AG04449 (cell line): Measurements from ENCODE around the gene FGF5.
"Not testable (repeated sequence)": the region's sequence is repeated elsewhere in the genome, so short reads cannot be mapped to it uniquely, and the experiment has no call there.

ENCODE experiments used
- CTCF ChIA-PET: fragments of 350-600 bp; formaldehyde crosslinking; extraction: SDS; loops from one replicate; lab custom pipeline; 2021; ENCODE audit warnings: antibody characterized with exemption; lab: Yijun Ruan, JAX
- POLR2A ChIA-PET: fragments of 400-600, 350-600 bp; formaldehyde crosslinking; extraction: SDS; loops from one replicate; lab custom pipeline; 2020; ENCODE audit warnings: antibody characterized with exemption, inconsistent platforms; lab: Yijun Ruan, JAX
- DNase-seq: peaks from one replicate; pipeline ENCODE4 v3.0.0-alpha.2; 2010; ENCODE audit warnings: low read depth, low spot score
- H3K4me3 ChIP-seq: 2 replicates; pipeline ENCODE4 v1.5.1; 2011; ENCODE audit warnings: low read depth, mild to moderate bottlenecking, control low read depth, low read length
- CTCF ChIP-seq: IDR thresholded peaks from one replicate; pipeline ENCODE4 v1.5.1; 2011; ENCODE audit warnings: mild to moderate bottlenecking, moderate library complexity, low read length, control low read depth, inconsistent platforms; ENCODE audit not compliant: insufficient read depth; ENCODE audit errors: missing control alignments

Gene FGF5

GRCh38 chr4:80271801-80272200 is 5.3 kb downstream of the FGF5 start:
- no peak for TF ChIP-seq CTCF
- ChIA-PET CTCF (interaction anchor here (0.8 to 1.7 kb wide), 3 partner anchors 52 to 71 kb away, joined by 3 to 5 read pairs (median 3); no protein-coding TSS in a partner anchor), POLR2A (no interaction called here)
- no peak for DNase-seq
- H3K4me3 ChIP-seq: no peak overlapping the region

- H3K4me3 ChIP-seq: no peak overlapping the region
- ChIA-PET POLR2A (no interaction called here), CTCF (interaction anchor here (0.6 to 3.1 kb wide), 2 partner anchors 11 to 56 kb away, joined by 3 to 10 read pairs; no protein-coding TSS in a partner anchor)
- no peak for DNase-seq
- no peak for TF ChIP-seq CTCF
These were observed 10.5 kb downstream of the FGF5 start for GRCh38 chr4:80276931-80277330.

- DNase-seq: no peak
- no peak for TF ChIP-seq CTCF
- ChIA-PET POLR2A (interaction anchor here (2.7 kb wide), 1 partner anchor 13 kb away, joined by 14 read pairs; the partner anchor contains the start of gene FGF5), CTCF (interaction anchor here (1.1 to 3.9 kb wide), 5 partner anchors 11 to 59 kb away, joined by 3 to 18 read pairs (median 8); partner anchors contain the start of gene FGF5)
- H3K4me3 ChIP-seq: no peak overlapping the region
These were observed 13.3 kb downstream of the FGF5 start for GRCh38 chr4:80279751-80280150.

- TF ChIP-seq CTCF: no peak
- no peak for DNase-seq
- CTCF ChIA-PET: interaction anchor here (2.9 to 3.3 kb wide), 2 partner anchors 9 to 36 kb away, joined by 10 to 12 read pairs; no protein-coding TSS in a partner anchor
- POLR2A ChIA-PET: no interaction called here
- H3K4me3 ChIP-seq: no peak overlapping the region
These were observed 20.0 kb downstream of the FGF5 start for GRCh38 chr4:80286451-80286850.

GRCh38 chr4:80290665-80291064 is 24.2 kb downstream of the FGF5 start:
- DNase-seq, POLR2A ChIA-PET, H3K4me3 ChIP-seq, CTCF ChIA-PET: not testable (repeated sequence)

- no peak overlapping the region for H3K4me3 ChIP-seq
- DNase-seq: no peak
- TF ChIP-seq CTCF: no peak
- ChIA-PET POLR2A (no interaction called here), CTCF (interaction anchor here (1.2 to 1.4 kb wide), 2 partner anchors 13 to 110 kb away, joined by 3 read pairs; no protein-coding TSS in a partner anchor)
These were observed 27.7 kb downstream of the FGF5 start for GRCh38 chr4:80294206-80294605.

- no peak for TF ChIP-seq CTCF
- H3K4me3 ChIP-seq: no peak overlapping the region
- DNase-seq: no peak
- ChIA-PET POLR2A (no interaction called here), CTCF (interaction anchor here (1.2 kb wide), 2 partner anchors 93 to 111 kb away, joined by 3 read pairs; no protein-coding TSS in a partner anchor)
These were observed 28.9 kb downstream of the FGF5 start for GRCh38 chr4:80295336-80295735.
